PFSK-1 (cell line): ENCODE data around the gene NRIP1.

ENCODE experiments used
- REST ChIP-seq, 2 experiments: IDR thresholded peaks; 2 replicates each; pipeline versions ENCODE4 v1.6.1 to v1.8.0; 2011 to 2012; ENCODE audit warnings: low read depth in 2 of 2, low read length in 2 of 2, control low read depth in 1 of 2, inconsistent platforms in 1 of 2, mild to moderate bottlenecking in 1 of 2, moderate library complexity in 1 of 2; ENCODE audit not compliant: insufficient read depth in 1 of 2
- SIN3A ChIP-seq: IDR thresholded peaks from 2 replicates; pipeline ENCODE4 v1.6.1; 2012; ENCODE audit warnings: mild to moderate bottlenecking, low read length, moderate library complexity, borderline replicate concordance; ENCODE audit not compliant: insufficient read depth
- TAF1 ChIP-seq: IDR thresholded peaks from 2 replicates; pipeline ENCODE4 v1.6.1; 2012; ENCODE audit warnings: low read length, control low read depth, borderline replicate concordance; ENCODE audit not compliant: insufficient read depth

GRCh38 chr21:15007716-15008296 is 57.0 kb downstream of the NRIP1 start:
- no peak for TF ChIP-seq TAF1
- no peak for TF ChIP-seq SIN3A
- TF ChIP-seq REST (IDR thresholded peaks at IDR 0.05; ENCODE audit: insufficient read depth in 1 of 2, low read depth in 2 of 2, low read length in 2 of 2) = no peak
